Measurements from ENCODE around the gene CORO1C.

DNA sequence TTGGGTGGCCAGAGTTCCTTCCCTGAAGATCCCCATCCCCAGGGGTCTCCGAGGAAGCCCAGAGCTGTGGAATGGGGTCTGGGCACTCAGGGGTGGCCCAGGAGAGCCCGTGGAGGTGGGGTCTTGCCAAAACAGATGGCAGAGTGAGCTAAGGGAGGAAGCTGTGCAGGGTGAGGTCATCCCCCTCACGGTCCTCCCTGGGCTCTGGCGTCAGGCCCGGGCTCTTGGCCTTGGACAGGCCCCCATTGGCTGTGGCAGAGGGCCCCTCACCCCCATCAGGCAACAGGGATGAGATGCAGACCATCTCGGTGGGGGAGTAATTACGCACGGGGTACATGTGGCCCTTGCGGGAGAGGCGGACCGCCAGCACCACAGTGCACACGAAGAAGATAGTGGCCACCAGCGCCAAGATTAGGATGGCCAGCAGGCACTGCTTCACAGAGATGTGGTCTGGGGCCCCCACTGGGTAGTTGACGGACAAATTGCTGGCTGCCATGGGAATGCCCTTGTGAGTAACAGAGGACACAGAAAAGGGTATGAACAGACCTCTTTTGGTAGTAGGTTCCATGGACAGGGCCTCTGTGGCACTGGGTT is 108.3 kb downstream of the CORO1C start:
- no peak for TF ChIP-seq POLR2A (IDR thresholded peaks at IDR 0.05)
- TF ChIP-seq, protein P1, sequence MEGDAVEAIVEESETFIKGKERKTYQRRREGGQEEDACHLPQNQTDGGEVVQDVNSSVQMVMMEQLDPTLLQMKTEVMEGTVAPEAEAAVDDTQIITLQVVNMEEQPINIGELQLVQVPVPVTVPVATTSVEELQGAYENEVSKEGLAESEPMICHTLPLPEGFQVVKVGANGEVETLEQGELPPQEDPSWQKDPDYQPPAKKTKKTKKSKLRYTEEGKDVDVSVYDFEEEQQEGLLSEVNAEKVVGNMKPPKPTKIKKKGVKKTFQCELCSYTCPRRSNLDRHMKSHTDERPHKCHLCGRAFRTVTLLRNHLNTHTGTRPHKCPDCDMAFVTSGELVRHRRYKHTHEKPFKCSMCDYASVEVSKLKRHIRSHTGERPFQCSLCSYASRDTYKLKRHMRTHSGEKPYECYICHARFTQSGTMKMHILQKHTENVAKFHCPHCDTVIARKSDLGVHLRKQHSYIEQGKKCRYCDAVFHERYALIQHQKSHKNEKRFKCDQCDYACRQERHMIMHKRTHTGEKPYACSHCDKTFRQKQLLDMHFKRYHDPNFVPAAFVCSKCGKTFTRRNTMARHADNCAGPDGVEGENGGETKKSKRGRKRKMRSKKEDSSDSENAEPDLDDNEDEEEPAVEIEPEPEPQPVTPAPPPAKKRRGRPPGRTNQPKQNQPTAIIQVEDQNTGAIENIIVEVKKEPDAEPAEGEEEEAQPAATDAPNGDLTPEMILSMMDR (IDR thresholded peaks at IDR 0.05): no peak
